H1 (cell line): ENCODE data around the gene TBC1D7. TPM values are rescaled to one million over a fixed set of nuclear protein-coding genes. Genes with fewer than 3 reads are reported as not detected.

Experiments used
- CTCF ChIA-PET: fragments of 300-600 bp; sonication (Branson Sonifier 250); formaldehyde crosslinking; loops from one replicate; lab custom pipeline; 2021; ENCODE audit not compliant: partially characterized antibody; lab: Charles Lee
- POLR2A ChIA-PET: fragments of 300-600 bp; sonication (Branson Sonifier 250); formaldehyde crosslinking; loops from one replicate; lab custom pipeline; 2021; ENCODE audit warnings: inconsistent platforms; ENCODE audit not compliant: partially characterized antibody; lab: Charles Lee
- DNase-seq, 2 experiments: peaks; one replicate each; pipeline versions ENCODE4 v3.0.0 to v3.0.0-alpha.2; 2010 to 2022; ENCODE audit warnings: low spot score in 2 of 2, low read depth in 1 of 2, mixed read lengths in 1 of 2
- FAIRE-seq: peaks from 2 replicates; lab custom pipeline; 2011; peaks lifted over from hg19 to GRCh38; lab: Jason Lieb, UNC
- H2AFZ ChIP-seq: 2 replicates; pipeline ENCODE4 v1.8.1; 2012; ENCODE audit warnings: low read length, inconsistent platforms
- H2AK5ac ChIP-seq: 2 replicates; pipeline ENCODE4 v1.6.1; 2013; ENCODE audit warnings: low read depth, low read length
- H2BK120ac ChIP-seq: replicated peaks from 2 replicates; pipeline ENCODE3; 2013; ENCODE audit warnings: low read depth, low read length, inconsistent platforms
- H2BK12ac ChIP-seq: 2 replicates; pipeline ENCODE4 v1.6.1; 2013; ENCODE audit warnings: low read depth, low read length
- H2BK15ac ChIP-seq: 2 replicates; pipeline ENCODE4 v1.6.1; 2013; ENCODE audit warnings: low read length
- H2BK20ac ChIP-seq: 2 replicates; pipeline ENCODE4 v1.6.1; 2013; ENCODE audit warnings: low read length
- H2BK5ac ChIP-seq: 2 replicates; pipeline ENCODE4 v1.6.1; 2013; ENCODE audit warnings: low read depth, low read length
- H3K14ac ChIP-seq: 2 replicates; pipeline ENCODE4 v1.6.1; 2013; ENCODE audit warnings: inconsistent platforms; ENCODE audit not compliant: insufficient read length
- H3K18ac ChIP-seq: 2 replicates; pipeline ENCODE4 v1.6.1; 2013; ENCODE audit warnings: low read length; ENCODE audit errors: extremely low read depth
- H3K23ac ChIP-seq: 2 replicates; pipeline ENCODE4 v1.6.1; 2013; ENCODE audit warnings: inconsistent platforms; ENCODE audit not compliant: insufficient read length
- H3K23me2 ChIP-seq: 2 replicates; pipeline ENCODE4 v1.6.1; 2013; ENCODE audit warnings: low read depth, low read length
- H3K27ac ChIP-seq: 2 replicates; pipeline ENCODE4 v1.6.1; 2011; ENCODE audit warnings: low read depth, low read length, inconsistent platforms
- H3K27me3 ChIP-seq, 4 experiments: replicated peaks in 1 of 4; 1 replicate in 1 of 4; 2 replicates in 3 of 4; pipeline versions ENCODE4 v1.6.1 to v1.8.1; 2011 to 2013; ENCODE audit warnings: low read length in 3 of 4, mild to moderate bottlenecking in 3 of 4, inconsistent platforms in 2 of 4, mixed read lengths in 2 of 4, moderate library complexity in 1 of 4; ENCODE audit not compliant: control insufficient read depth in 3 of 4, insufficient read depth in 3 of 4; ENCODE audit errors: extremely low read depth in 1 of 4
- H3K36me3 ChIP-seq, 4 experiments: 2 replicates each; pipeline versions ENCODE4 v1.6.1 to v1.8.1; 2011 to 2013; ENCODE audit warnings: mild to moderate bottlenecking in 4 of 4, low read length in 3 of 4, moderate library complexity in 2 of 4, control low read depth in 1 of 4, inconsistent platforms in 1 of 4; ENCODE audit not compliant: insufficient read depth in 4 of 4, control insufficient read depth in 2 of 4
- H3K4ac ChIP-seq: replicated peaks from 2 replicates; pipeline ENCODE3; 2013; ENCODE audit warnings: low read length, low read depth, mixed read lengths, inconsistent platforms; ENCODE audit not compliant: insufficient read length
- H3K4me1 ChIP-seq, 4 experiments: replicated peaks in 1 of 4; 1 replicate in 1 of 4; 2 replicates in 3 of 4; pipeline versions ENCODE4 v1.6.1 to v1.8.1; 2011 to 2013; ENCODE audit warnings: low read length in 3 of 4, inconsistent platforms in 2 of 4, mixed read lengths in 1 of 4; ENCODE audit not compliant: insufficient read depth in 4 of 4, control insufficient read depth in 3 of 4
- H3K4me2 ChIP-seq, 2 experiments: 2 replicates each; pipeline versions ENCODE4 v1.6.1 to v1.8.1; 2011 to 2013; ENCODE audit warnings: low read depth in 2 of 2, low read length in 2 of 2, control low read depth in 1 of 2, inconsistent platforms in 1 of 2, mild to moderate bottlenecking in 1 of 2; ENCODE audit not compliant: insufficient read depth in 1 of 2
- H3K4me3 ChIP-seq, 4 experiments: fragments of 200-600, 300-600 bp in 1 of 4; sonication (generic), shearing (Covaris generic), sonication (Bioruptor Twin) in 1 of 4; 2 replicates each; pipeline versions ENCODE4 v1.5.1 to v1.8.1; 2011 to 2016; ENCODE audit warnings: low read length in 4 of 4, low read depth in 3 of 4, control low read depth in 2 of 4, inconsistent platforms in 2 of 4, mild to moderate bottlenecking in 2 of 4, mixed read lengths in 1 of 4, moderate library complexity in 1 of 4; ENCODE audit not compliant: insufficient read depth in 2 of 4; ENCODE audit errors: extremely low read depth in 1 of 4
- H3K56ac ChIP-seq: replicated peaks from 2 replicates; pipeline ENCODE3; 2013; ENCODE audit warnings: low read depth, mild to moderate bottlenecking, mixed read lengths, low read length, inconsistent platforms; ENCODE audit not compliant: insufficient read length
- H3K79me1 ChIP-seq: 2 replicates; pipeline ENCODE4 v1.6.1; 2013; ENCODE audit warnings: low read depth, low read length, control low read depth
- H3K79me2 ChIP-seq, 2 experiments: 2 replicates each; pipeline versions ENCODE4 v1.6.1 to v1.8.1; 2012 to 2013; ENCODE audit warnings: low read length in 2 of 2, mild to moderate bottlenecking in 2 of 2, inconsistent platforms in 1 of 2; ENCODE audit not compliant: insufficient read depth in 2 of 2, control insufficient read depth in 1 of 2
- H3K9ac ChIP-seq, 4 experiments: replicated peaks in 1 of 4; 1 replicate in 1 of 4; 2 replicates in 3 of 4; pipeline versions ENCODE4 v1.6.1 to v1.8.1; 2011 to 2013; ENCODE audit warnings: low read depth in 3 of 4, low read length in 3 of 4, control low read depth in 2 of 4, mild to moderate bottlenecking in 2 of 4, moderate library complexity in 2 of 4, inconsistent platforms in 1 of 4; ENCODE audit errors: extremely low read depth in 1 of 4
- H3K9me3 ChIP-seq, 2 experiments: 2 replicates each; pipeline versions ENCODE4 v1.6.1 to v1.8.1; 2012 to 2013; ENCODE audit warnings: mild to moderate bottlenecking in 2 of 2, moderate library complexity in 2 of 2, control low read depth in 1 of 2, inconsistent platforms in 1 of 2, low read depth in 1 of 2, low read length in 1 of 2, mixed read lengths in 1 of 2; ENCODE audit not compliant: insufficient read depth in 2 of 2
- H4K20me1 ChIP-seq, 2 experiments: replicated peaks in 1 of 2; 2 replicates each; pipeline versions ENCODE3 to v1.8.1; 2011 to 2013; ENCODE audit warnings: inconsistent platforms in 2 of 2, low read length in 2 of 2, mild to moderate bottlenecking in 1 of 2; ENCODE audit not compliant: insufficient read depth in 2 of 2, control insufficient read depth in 1 of 2
- H4K5ac ChIP-seq: 2 replicates; pipeline ENCODE4 v1.6.1; 2013; ENCODE audit warnings: low read length, low read depth, mixed read lengths, inconsistent platforms; ENCODE audit not compliant: insufficient read length
- H4K8ac ChIP-seq: 2 replicates; pipeline ENCODE4 v1.8.0; 2013; ENCODE audit warnings: mild to moderate bottlenecking, moderate library complexity, low read length, inconsistent platforms; ENCODE audit not compliant: insufficient read depth; ENCODE audit errors: extremely low read depth
- H4K91ac ChIP-seq: replicated peaks from 2 replicates; pipeline ENCODE3; 2013; ENCODE audit warnings: low read length, mixed read lengths, inconsistent platforms; ENCODE audit not compliant: insufficient read length
- BACH1 ChIP-seq: IDR thresholded peaks from 2 replicates; pipeline ENCODE4 v1.6.1; 2012; ENCODE audit warnings: low read length, improper control_type of control experiment
- BCL11A ChIP-seq, 2 experiments: IDR thresholded peaks; one replicate each; pipeline ENCODE4 v1.6.1; 2011; ENCODE audit warnings: low read depth in 2 of 2, low read length in 2 of 2, mild to moderate bottlenecking in 2 of 2
- WGBS, 2 experiments: shearing (Covaris generic) in 1 of 2; methylation state at CpG; one replicate each; pipeline versions ENCODE4 v1.1.6 to v1.1.7; 2013 to 2015; ENCODE audit warnings: low lambda C conversion rate in 2 of 2, mixed read lengths in 2 of 2, inconsistent platforms in 1 of 2, low coverage in 1 of 2, missing lambda C conversion rate in 1 of 2; ENCODE audit not compliant: insufficient replicate concordance in 2 of 2, insufficient coverage in 1 of 2, insufficient read length in 1 of 2; ENCODE audit errors: extremely low coverage in 1 of 2, missing lambda C conversion rate in 1 of 2; 5-methylcytosine and 5-hydroxymethylcytosine counted together
- polyA plus RNA-seq, 7 experiments: library from polyadenylated mRNA; depleted of rRNA in 3 of 7; stranded (reverse) in 5 of 7; unstranded in 2 of 7; fragments of >200 nt in 5 of 7; fragments of 200-250 nt in 2 of 7; gene quantifications; 1 replicate in 5 of 7; 2 replicates in 1 of 7; 4 replicates in 1 of 7; pipeline versions ENCODE4 v1.2.1 to v1.2.3, GENCODE V29; 2011 to 2013; ENCODE audit warnings: missing spikeins in 2 of 7, mixed read lengths in 2 of 7
- total RNA-seq: library from RNA; stranded (reverse); fragmentation: NEBNext Ultra II Directional; extraction: Animal tissue kit (Norgen Biotek cat#: 25700); gene quantifications from 2 replicates; pipeline ENCODE4 v1.2.1, GENCODE V29; 2021
- TF ChIP-seq, protein P1 (sequence below): IDR thresholded peaks from 2 replicates; pipeline ENCODE4 v1.6.1; 2011; ENCODE audit warnings: low read depth, mild to moderate bottlenecking, low read length; ENCODE audit not compliant: insufficient read depth
- TF ChIP-seq, protein P2 (sequence below): IDR thresholded peaks from 2 replicates; pipeline ENCODE4 v1.6.1; 2012; ENCODE audit warnings: low read length, inconsistent platforms
- TF ChIP-seq, protein P3 (sequence below): IDR thresholded peaks from 2 replicates; pipeline ENCODE4 v1.6.1; 2012; ENCODE audit warnings: inconsistent platforms

TBC1D7 gene
- total and polyA plus RNA-seq, 2 of the 8 experiments (the other 6 are each of a cell fraction or from before 2014, with no cell fraction given), result 46.1 to 55.2 TPM

DNA sequence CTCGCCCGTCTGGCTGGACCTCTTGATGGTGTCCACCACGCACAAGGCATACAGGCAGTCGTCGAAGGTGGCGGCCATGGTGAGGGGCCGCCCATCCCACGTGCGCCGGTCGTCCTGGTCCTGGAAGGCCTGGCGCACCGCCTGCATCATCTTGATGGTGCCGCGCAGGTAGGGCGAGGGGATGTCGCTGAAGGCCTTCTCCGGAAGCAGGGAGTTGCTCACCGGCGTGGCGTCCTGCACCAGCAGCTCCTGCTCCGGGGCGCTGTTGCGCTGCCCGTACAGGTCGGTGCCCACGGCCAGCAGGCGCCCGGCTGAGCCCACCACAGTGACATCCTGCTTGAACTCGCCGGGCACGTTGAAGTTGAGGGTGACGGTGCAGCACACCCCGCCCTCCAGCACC, 36.5 kb upstream of the TBC1D7 start:
- Histone ChIP-seq H3K79me2 (no peaks in the 10 kb centered on the region), H2BK20ac (no peak overlapping the region), H4K5ac (no peak overlapping the region), H4K20me1 (no peaks in the 10 kb centered on the region), H2AK5ac (no peak overlapping the region), H3K79me1 (no peaks in the 10 kb centered on the region; the same call in 1 of the 2 replicates), H3K56ac (no peak overlapping the region), H3K36me3 (peaks cover 0 to 4% (median 0%) of the 10 kb centered on the region in 4 experiments; a peak in 1 of 8 replicates), H4K8ac (peak overlapping the region; percentile 3; the same call in 1 of the 2 replicates), H2BK5ac (no peak overlapping the region), H3K14ac (no peak overlapping the region), H2BK120ac (no peak overlapping the region), H3K23me2 (no peaks in the 10 kb centered on the region), H3K4me2 (no peak overlapping the region), H3K4ac (no peak overlapping the region), H3K27ac (no peak overlapping the region), H2BK12ac (no peak overlapping the region), H3K4me3 (no peak overlapping the region)
- DNase-seq, result no peak
- CTCF ChIA-PET, result interaction anchor here (0.5 to 1.6 kb wide), 2 partner anchors 156 to 207 kb away, joined by 4 read pairs; no protein-coding TSS in a partner anchor
- no peak for FAIRE-seq
- whole genome bisulfite sequencing, 2 experiments, result 96% methylated on average over 34 of the region's 34 CpGs; no CpG with 5 or more reads in 1 of the 2 experiments
- no peak for TF ChIP-seq BACH1
- TF ChIP-seq, protein P1, sequence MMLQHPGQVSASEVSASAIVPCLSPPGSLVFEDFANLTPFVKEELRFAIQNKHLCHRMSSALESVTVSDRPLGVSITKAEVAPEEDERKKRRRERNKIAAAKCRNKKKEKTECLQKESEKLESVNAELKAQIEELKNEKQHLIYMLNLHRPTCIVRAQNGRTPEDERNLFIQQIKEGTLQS, result no peak
- TF ChIP-seq, protein P2, sequence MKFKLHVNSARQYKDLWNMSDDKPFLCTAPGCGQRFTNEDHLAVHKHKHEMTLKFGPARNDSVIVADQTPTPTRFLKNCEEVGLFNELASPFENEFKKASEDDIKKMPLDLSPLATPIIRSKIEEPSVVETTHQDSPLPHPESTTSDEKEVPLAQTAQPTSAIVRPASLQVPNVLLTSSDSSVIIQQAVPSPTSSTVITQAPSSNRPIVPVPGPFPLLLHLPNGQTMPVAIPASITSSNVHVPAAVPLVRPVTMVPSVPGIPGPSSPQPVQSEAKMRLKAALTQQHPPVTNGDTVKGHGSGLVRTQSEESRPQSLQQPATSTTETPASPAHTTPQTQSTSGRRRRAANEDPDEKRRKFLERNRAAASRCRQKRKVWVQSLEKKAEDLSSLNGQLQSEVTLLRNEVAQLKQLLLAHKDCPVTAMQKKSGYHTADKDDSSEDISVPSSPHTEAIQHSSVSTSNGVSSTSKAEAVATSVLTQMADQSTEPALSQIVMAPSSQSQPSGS, result no peak
- no peak for TF ChIP-seq BCL11A (IDR thresholded peaks at IDR 0.05; ENCODE audit: low read depth in 2 of 2, low read length in 2 of 2)
- TF ChIP-seq, protein P3, sequence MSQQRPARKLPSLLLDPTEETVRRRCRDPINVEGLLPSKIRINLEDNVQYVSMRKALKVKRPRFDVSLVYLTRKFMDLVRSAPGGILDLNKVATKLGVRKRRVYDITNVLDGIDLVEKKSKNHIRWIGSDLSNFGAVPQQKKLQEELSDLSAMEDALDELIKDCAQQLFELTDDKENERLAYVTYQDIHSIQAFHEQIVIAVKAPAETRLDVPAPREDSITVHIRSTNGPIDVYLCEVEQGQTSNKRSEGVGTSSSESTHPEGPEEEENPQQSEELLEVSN, result no peak
- TF ChIP-seq, all 59 proteins: peak for 0
- no peak overlapping the region for H4K91ac ChIP-seq
- H3K9me3 ChIP-seq, result no peaks in the 10 kb centered on the region
- peaks cover 0 to 12% (median 7%) of the 10 kb centered on the region in 4 experiments; a peak in 5 of 7 replicates for H3K4me1 ChIP-seq
- no peak overlapping the region for H3K18ac ChIP-seq
- POLR2A ChIA-PET, result no interaction called here
- H3K27me3 ChIP-seq, result no peaks in the 10 kb centered on the region
- no peak overlapping the region for H2AFZ ChIP-seq
- no peak overlapping the region for H3K9ac ChIP-seq
- H2BK15ac ChIP-seq, result no peak overlapping the region
- no peak overlapping the region for H3K23ac ChIP-seq
